Dermis blood vessel endothelial cell (primary cell): ENCODE results near the gene TTLL10. TPM values are rescaled to one million over a fixed set of nuclear protein-coding genes. Genes with fewer than 3 reads are reported as not detected.

ENCODE experiments used
- total RNA-seq: library from RNA; depleted of rRNA; stranded (reverse); fragments of >200 nt; gene quantifications from 2 replicates; pipeline ENCODE4 v1.2.3, GENCODE V29; 2014

TTLL10 gene
- total RNA-seq, 1 donor from 2014 or later, result not detected

Other genes starting within 250 kb of the TTLL10 start
- 0.19 and 0.68 TPM in 2 replicates for gene SAMD11, start 250.0 kb upstream of the TTLL10 start, total RNA-seq
- gene NOC2L, start 214.6 kb upstream of the TTLL10 start, total RNA-seq, result 70.5 and 98.0 TPM in 2 replicates
- gene KLHL17, start 213.3 kb upstream of the TTLL10 start, total RNA-seq, result 5.4 and 8.0 TPM in 2 replicates
- 0.17 and 0.37 TPM in 2 replicates for gene PLEKHN1, start 207.4 kb upstream of the TTLL10 start, total RNA-seq
- not detected in 2 replicates for gene PERM1, start 191.8 kb upstream of the TTLL10 start, total RNA-seq
- 49.6 and 76.9 TPM in 2 replicates for gene HES4, start 173.8 kb upstream of the TTLL10 start, total RNA-seq
- gene ISG15, start 160.4 kb upstream of the TTLL10 start, total RNA-seq, result 75.4 and 122 TPM in 2 replicates
- 102 and 117 TPM in 2 replicates for gene AGRN, start 153.8 kb upstream of the TTLL10 start, total RNA-seq
- not detected in 2 replicates for gene RNF223, start 99.6 kb upstream of the TTLL10 start, total RNA-seq
- 11.4 and 11.7 TPM in 2 replicates for gene C1orf159, start 57.8 kb upstream of the TTLL10 start, total RNA-seq
- 1.0 TPM in 1 of 2 replicates, not detected in the other for gene TNFRSF18, start 32.7 kb downstream of the TTLL10 start, total RNA-seq
- 1.8 and 4.8 TPM in 2 replicates for gene TNFRSF4, start 40.3 kb downstream of the TTLL10 start, total RNA-seq
- 122 and 160 TPM in 2 replicates for gene SDF4, start 58.1 kb downstream of the TTLL10 start, total RNA-seq
- 36.1 and 46.6 TPM in 2 replicates for gene B3GALT6, start 58.4 kb downstream of the TTLL10 start, total RNA-seq
- gene C1QTNF12, start 72.8 kb downstream of the TTLL10 start, total RNA-seq, result 0.17 and 0.56 TPM in 2 replicates
- gene UBE2J2, start 100.0 kb downstream of the TTLL10 start, total RNA-seq, result 57.3 and 62.1 TPM in 2 replicates
- gene SCNN1D, start 106.6 kb downstream of the TTLL10 start, total RNA-seq, result 0.14 and 1.0 TPM in 2 replicates
- 16.8 and 30.6 TPM in 2 replicates for gene ACAP3, start 134.1 kb downstream of the TTLL10 start, total RNA-seq
- gene PUSL1, start 134.7 kb downstream of the TTLL10 start, total RNA-seq, result 11.1 and 13.7 TPM in 2 replicates
- gene INTS11, start 150.8 kb downstream of the TTLL10 start, total RNA-seq, result 52.8 and 77.5 TPM in 2 replicates
- gene CPTP, start 150.9 kb downstream of the TTLL10 start, total RNA-seq, result 21.6 and 33.3 TPM in 2 replicates
- 0.28 and 0.85 TPM in 2 replicates for gene TAS1R3, start 157.4 kb downstream of the TTLL10 start, total RNA-seq
- 43.5 and 54.6 TPM in 2 replicates for gene DVL1, start 175.5 kb downstream of the TTLL10 start, total RNA-seq
- 0.56 and 1.7 TPM in 2 replicates for gene MXRA8, start 184.7 kb downstream of the TTLL10 start, total RNA-seq
- gene AURKAIP1, start 201.3 kb downstream of the TTLL10 start, total RNA-seq, result 80.2 and 106 TPM in 2 replicates
- gene CCNL2, start 225.5 kb downstream of the TTLL10 start, total RNA-seq, result 71.1 and 183 TPM in 2 replicates
- gene MRPL20, start 233.4 kb downstream of the TTLL10 start, total RNA-seq, result 98.2 and 102 TPM in 2 replicates
- 0.28 and 0.51 TPM in 2 replicates for gene ANKRD65, start 247.4 kb downstream of the TTLL10 start, total RNA-seq